ENCODE data around the gene ACVR2B. TPM values are rescaled to one million over a fixed set of nuclear protein-coding genes. Genes with fewer than 3 reads are reported as not detected.
"Not testable (repeated sequence)": the region's sequence is repeated elsewhere in the genome, so short reads cannot be mapped to it uniquely, and the experiment has no call there.

The ACVR2B gene
- 10 to 100 TPM; 11.1 to 16.4 (median 12.6) TPM for polyA plus RNA-seq (ENCODE audit: insufficient read length in 10 of 10)
- long read RNA-seq, donor 1, full-length matches to known transcripts, result 3 of 3 reads
- long read RNA-seq, donor 1, partial matches to known transcripts, result 0 of 3 reads
- long read RNA-seq, donor 1, other reads (novel, unspliced or antisense), result 0 of 3 reads
- long read RNA-seq, donor 2, result 0 reads
- long read RNA-seq, donor 3, result 0 reads
- long read RNA-seq, donor 4, result 0 reads
- long read RNA-seq, donor 5, full-length matches to known transcripts, result 3 of 3 reads
- long read RNA-seq, donor 5, partial matches to known transcripts, result 0 of 3 reads
- long read RNA-seq, donor 5, other reads (novel, unspliced or antisense), result 0 of 3 reads
- long read RNA-seq, donor 6, full-length matches to known transcripts, result 1 of 1 reads
- long read RNA-seq, donor 6, partial matches to known transcripts, result 0 of 1 reads
- long read RNA-seq, donor 6, other reads (novel, unspliced or antisense), result 0 of 1 reads
- long read RNA-seq, donor 7, full-length matches to known transcripts, result 1 of 1 reads
- long read RNA-seq, donor 7, partial matches to known transcripts, result 0 of 1 reads
- long read RNA-seq, donor 7, other reads (novel, unspliced or antisense), result 0 of 1 reads
- long read RNA-seq, donor 8, result 0 reads
- long read RNA-seq, donor 9, result 0 reads

DNA sequence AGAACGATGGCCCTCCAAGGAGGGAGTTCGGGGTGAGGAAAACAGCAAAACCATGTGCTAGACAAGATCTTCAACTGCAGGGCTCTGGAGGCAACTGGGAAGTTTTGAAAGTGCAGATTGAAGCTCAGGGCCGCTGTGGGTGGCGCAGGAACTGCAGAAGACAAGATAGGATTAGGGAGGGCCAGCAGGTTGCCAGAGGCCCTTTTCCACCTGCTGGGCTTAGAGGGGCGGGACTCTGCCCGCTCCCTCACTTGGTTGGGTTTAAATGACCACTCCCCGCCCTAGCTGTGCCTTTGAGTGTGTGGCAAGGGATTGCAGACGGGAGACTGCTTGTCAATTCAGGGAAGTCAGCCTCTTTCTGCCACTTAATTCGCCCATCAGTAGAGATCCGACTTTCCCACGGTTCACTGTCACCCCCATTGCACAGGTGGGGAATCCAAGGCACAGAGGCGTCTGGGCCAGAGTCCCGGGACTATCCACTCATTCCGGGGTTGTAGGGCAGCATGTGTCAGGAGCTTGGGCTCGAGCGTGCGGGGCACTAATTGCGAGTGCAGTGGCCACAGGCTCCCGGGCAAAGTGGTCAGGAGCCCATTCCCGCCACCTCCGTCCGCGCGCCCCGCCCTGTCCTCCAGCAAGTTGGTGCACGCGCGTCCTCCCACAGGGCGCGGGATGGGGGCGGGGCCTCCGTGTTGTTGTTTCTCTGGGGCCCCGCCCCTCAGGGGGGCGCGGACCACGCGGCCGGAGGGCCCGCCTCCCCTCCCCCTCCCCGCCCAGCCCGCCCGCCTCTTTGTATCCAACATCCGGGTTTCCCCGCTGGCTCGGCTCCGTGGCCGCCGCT is at the start of gene ACVR2B:
Gene ACVR2B (plus strand): TSS at position 816 of the 838 bp plus-strand sequence. CDS start 433 bp downstream, outside the sequence.
- DNase-seq, result peak; percentile 81 to 91 (median 90)

DNA sequence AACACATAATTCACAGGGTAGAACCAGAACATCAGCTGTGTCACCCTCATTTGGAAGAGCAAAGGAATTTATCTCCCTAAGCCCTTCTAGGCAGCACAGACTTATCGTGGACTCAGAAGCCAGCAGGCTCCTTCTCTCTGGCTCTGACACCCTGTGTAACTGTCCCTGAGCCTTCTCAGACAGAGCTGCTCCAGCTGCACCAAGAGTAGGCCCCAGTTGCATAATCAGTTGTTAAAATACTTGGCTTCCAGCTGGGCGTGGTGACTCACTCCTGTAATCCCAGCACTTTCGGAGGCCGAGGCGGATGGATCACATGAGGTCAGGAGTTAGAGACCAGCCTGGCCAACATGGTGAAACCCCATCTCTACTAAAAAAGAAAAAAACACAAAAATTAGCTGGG is 49.4 kb upstream of the ACVR2B start:
- DNase-seq, result no peak

DNA sequence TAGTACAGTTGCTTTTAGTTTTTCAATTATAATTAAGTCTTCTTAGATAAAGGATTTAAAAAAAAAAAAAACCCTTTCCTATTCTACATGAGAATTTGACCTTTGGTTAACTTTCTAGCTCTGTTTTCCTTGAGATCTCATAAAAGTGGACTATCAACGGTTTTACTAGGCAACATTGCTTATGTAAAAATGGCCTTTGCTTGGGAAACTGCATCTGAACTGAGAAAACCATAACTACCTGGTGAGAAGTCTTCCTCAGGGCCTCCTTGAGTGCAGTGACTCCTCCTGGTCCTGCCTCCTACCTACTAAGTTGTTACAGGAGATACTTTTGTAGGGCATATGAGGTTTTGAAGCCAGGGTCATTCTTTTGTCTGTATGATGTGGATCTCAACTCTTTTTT is 42.1 kb upstream of the ACVR2B start:
- DNase-seq, result no peak

DNA sequence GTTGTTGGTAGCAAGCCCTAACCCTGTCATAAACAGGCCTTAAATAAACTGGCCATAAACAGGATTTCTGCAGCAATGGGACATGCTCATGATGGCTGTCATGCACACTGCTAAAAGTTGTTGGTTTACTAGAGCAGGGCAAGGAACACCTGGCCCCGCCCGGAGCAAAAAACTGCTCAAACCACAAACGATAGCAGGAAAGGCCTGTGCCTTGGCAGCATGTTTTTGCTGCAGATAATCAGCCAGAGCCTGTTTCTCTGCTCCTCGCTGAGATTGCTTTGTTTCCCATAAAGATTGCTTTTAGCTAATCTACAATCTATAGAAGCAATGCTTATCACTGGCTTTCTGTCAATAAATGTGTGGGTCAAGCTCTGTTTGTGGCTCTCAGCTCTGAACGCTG is 32.9 kb upstream of the ACVR2B start:
- not testable (repeated sequence) for DNase-seq

DNA sequence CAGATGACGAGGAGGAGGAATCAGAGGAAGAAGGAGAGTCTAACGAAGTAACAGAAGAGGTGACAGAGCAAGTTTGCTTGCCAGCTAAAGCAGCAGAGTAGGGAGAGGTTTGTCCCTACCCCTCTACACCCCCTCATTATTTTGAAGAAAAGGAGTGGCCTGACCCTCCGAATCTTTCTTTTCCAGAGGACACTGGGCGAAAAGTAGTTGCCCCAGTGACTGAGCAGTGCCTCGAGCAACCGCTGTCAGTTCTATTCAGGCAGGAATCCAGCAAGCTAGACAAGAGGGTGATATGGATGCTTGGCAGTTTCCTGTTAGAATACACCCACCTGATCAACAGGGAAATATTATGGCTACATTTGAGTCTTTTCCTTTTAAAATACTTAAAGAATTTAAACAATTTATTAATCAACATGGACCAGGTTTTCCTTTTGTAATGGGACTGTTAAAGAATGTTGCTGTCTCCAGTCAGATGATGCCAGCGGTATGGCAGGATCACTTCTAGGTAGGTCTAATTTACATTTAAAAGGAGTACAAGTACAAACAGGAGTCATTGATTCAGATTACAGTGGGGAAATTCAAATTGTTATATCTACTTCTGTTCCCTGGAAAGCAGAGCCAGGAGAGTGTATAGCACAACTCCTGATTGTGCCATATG is 31.9 kb upstream of the ACVR2B start:
- no peak for DNase-seq

DNA sequence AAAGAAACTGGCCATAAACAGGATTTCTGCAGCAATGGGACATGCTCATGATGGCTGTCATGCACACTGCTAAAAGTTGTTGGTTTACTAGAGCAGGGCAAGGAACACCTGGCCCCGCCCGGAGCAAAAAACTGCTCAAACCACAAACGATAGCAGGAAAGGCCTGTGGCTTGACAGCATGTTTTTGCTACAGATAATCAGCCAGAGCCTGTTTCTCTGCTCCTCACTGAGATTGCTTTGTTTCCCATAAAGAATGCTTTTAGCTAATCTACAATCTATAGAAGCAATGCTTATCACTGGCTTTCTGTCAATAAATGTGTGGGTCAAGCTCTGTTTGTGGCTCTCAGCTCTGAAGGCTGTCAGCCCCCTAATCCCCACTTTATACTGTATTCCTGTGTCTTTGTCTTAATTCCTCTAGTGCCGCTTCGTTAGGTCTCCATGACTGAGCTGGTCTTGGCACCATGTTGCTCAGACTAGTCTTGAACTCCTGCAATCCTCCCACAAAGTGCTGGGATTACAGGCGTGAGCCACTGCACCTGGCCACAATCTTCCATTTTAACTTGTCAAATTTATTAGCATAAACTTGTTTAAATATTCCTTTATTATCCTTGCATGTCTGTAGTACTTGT is 26.8 kb upstream of the ACVR2B start:
- not testable (repeated sequence) for DNase-seq

DNA sequence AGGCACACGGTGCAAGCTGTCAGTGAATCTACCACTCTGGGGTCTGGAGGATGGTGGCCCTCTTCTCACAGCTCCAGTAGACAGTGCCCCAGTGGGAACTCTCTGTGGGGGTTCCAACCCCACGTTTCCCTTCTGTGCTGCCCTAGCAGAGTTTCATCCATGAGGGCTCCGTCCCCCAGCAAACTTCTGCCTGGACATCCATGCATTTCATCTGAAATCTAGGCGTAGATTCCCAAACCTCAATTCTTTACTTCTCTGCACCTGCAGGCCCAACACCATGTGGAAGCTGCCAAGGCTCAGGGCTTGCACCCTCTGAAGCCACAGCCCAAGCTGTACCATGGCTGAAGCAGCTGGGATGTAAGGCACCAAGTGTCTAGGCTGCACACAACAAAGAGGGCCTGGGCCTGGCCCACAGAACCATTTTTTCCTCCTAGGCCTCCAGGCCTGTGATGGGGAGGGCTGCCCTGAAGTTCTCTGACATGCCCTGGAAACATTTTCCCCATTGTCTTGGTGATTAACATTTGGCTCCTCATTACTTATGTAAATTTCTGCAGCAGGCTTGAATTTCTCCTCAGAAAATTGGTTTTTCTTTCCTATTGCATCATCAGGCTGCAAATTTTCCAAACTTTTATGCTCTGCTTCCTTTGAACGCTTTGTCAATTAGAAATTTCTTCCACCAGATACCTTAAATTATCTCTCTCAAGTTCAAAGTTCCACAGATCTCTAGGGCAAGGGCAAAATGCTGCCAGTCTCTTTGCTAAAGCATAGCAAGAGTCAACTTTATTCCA is 20.6 kb upstream of the ACVR2B start:
- peak in 1 of 3 donors; percentile 4 for DNase-seq

DNA sequence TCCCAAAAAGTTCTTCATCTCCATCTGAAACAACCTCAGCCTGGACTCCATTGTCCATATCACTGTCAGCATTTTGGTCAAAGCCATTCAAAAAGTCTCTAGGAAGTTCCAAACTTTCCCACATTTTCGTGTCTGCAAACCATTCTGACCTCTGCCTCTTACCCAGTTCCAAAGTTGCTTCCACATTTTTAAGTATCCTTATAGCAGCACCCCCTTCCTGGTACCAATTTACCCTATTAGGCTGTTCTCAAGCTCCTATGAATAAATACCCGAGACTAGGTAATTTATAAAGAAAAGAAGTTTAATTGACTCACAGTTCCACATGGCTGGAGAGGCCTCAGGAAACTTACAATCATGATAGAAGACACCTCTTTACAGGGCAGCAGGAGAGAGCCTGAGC is 20.0 kb upstream of the ACVR2B start:
- DNase-seq, result not testable (repeated sequence)

DNA sequence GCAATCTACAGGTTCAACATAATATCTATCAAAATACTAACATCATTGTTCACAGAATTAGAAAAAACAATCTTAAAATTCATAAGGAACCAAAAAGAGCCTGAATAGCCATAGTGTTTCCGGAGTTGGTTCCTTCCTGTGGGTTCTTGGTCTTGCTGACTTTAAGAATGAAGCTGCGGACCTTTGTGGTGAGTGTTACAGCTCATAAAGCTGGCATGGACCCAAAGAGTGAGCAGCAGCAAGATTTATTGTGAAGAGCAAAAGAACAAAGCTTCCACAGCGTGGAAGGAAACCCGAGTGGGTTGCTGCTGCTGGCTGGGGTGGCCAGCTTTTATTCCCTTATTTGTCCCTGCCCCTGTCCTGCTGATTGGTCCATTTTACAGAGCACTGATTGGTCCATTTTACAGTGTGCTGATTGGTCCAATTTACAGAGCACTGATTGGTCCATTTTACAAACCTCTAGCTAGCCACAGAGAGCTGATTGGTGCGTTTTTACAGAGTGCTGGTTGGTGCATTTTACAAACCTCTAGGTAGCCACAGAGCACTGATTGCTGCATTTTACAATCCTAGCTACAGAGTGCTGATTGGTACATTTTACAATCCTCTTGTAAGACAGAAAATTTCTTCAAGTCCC is 15.1 kb upstream of the ACVR2B start:
- DNase-seq, result peak in 1 of 3 donors; percentile 5

DNA sequence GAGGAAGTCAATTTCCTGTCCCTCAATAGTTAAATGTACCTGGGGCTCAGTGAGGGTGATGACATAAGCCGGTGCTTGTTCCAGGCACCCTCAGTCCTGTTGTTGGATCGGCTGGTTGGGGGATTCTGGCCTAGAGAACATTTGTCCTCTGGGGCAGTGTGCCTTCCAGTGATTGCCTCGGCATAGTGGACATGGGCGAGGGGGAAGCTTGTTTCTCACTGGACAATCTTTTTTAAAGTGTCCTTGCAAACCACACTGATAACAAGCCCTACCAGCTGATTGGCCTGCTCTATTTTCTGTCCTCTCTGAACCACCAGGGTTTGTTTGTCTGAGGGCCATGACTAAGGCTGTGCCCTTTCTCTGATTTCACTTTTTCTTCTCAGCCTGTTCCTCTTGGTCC is 10.5 kb upstream of the ACVR2B start:
- not testable (repeated sequence) for DNase-seq

DNA sequence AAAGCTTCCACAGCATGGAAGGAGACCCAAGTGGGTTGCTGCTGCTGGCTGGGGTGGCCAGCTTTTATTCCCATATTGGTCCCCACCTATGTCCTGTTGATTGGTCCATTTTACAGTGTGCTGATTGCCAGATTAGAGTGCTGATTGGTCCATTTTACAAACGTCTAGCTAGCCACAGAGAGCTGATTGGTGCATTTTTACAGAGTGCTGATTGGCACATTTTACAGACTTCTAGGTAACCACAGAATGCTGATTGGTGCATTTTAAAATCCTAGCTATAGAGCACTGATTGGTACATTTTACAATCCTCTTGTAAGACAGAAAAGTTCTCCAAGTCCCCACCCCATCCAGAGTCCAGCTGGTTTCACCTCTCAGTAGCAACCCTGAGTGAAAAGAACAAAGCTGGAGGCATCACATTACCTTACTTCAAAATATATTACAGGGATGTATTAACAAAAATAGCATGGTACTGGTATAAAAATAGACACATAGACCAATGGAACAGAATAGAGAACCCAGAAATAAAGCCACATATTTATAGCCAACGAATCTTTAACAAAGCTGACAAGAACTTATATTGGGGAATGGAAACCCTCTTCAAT is 7.5 kb upstream of the ACVR2B start:
- DNase-seq, result no peak

DNA sequence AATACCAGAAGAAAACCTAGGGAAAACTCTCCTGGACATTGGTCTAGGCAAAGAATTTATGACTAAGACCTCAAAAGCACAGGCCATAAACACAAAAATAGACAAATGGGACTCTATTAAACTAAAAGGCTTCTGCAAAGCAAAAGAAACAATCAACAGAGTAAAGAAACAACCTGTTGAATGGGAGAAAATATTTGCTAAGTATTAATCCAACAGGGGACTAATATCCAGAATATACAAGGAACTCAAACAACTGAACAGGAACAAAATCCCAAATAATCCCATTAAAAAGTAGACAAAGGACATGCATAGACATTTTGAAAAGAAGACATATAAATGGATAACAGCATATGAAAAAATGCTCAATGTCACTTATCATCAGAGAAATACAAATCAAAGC is 6.9 kb upstream of the ACVR2B start:
- DNase-seq, result no peak

DNA sequence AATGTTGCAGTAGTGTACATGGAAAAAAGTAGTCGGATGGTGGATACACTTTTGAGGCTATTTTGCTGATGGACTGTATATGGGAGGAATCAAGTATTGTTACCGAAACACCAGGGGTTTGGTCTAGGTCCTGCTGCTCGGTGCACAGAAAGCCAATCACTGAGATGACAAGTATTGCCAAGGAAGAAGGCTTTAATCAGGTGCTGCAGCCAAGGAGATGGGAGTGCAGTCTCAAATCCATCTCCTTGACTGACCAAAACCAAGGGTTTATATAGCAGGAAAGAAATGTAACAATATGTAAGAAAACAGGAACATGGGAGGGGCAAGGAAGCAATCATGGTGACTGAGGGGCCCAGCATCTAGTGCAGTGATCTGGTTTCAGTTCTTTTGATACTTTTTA is 2.8 kb upstream of the ACVR2B start:
- no peak for DNase-seq

DNA sequence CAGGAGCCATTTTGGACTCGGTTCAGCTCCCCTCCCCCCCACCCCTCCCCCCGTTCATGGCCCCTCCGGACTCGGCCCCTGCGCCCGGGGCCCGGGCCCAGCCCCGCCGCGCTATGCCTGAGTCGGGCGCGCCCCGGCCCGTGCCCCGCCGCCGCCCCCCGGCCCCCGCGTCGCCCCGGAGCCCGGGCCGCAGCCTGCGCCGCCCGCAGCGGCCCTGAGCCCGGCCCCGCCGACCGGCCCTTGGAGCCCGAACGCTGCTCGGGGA is 155 bp downstream of the ACVR2B start:
- peak in 1 of 3 donors; percentile 67 for DNase-seq

DNA sequence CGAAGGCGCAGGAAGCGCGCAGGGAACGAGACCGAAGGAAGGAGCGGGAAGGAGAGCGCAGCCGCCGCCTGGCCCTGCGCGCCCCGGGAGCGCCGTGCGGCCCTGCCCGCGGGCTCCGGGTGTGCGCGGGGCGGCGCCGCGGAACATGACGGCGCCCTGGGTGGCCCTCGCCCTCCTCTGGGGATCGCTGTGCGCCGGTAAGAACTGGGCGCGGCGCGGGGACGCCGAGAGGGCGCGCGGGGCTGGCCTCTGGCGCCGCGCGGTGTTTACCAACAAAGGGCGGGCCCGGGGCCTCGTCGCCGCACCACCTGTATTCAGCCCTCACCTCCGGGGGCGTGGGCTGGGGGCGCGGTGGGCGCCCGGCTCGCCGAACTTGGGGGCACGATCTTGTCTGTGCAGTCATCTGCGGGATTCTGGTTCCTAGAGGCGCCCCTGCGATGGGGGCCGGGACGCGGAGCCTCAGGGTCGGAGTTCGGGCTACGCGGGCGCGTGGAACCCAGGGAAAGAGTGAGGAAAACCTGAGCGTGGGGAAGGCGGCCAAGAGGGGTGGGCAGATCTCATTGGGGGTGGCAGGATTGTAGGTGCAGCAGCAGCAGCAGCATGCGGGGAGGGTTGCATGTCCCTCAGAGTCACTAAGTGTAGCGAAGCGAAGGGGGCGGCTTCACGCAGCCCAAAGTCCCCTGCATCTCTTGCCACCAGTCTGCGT is 641 bp downstream of the ACVR2B start:
- DNase-seq, result peak in 1 of 3 donors; percentile 27

DNA sequence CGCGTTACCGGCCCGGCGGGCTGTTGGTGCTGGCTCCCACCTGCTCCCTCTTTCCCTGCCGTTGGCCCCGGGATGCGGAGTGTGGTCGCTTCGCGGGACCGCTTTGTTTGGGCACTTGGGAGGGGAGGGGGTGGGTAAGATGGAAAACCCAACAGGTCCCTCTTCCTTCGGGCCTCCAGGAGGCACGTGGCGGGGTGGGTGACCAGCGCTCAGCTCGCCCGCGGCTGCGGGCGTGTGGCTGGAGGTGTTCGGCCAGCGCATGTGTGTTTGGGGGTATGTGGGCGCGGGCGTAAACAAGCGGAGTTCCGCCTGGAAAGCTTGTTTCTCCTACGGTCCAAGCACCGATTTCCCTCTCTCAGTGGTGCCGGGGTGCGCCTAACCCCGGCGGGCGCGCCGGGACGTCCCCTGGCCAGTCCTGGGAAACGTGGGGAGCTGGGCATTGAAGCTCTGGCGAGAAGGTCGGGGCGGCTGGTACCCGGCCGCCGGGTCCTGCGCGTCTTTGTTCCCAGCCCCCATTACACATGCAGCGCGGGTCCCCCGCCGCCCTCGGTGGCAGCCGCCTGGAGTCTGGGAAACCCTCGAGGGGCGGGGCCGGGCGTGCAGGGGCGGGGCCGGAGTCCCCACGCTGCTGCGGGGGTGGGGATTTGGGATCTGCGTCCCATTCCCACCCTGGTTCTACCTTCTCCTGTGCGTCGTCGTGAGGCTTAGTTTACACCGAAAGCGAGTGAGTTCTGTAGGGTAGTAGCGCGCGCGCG is 1.4 kb downstream of the ACVR2B start:
- DNase-seq, result peak; percentile 49 to 78 (median 51)

DNA sequence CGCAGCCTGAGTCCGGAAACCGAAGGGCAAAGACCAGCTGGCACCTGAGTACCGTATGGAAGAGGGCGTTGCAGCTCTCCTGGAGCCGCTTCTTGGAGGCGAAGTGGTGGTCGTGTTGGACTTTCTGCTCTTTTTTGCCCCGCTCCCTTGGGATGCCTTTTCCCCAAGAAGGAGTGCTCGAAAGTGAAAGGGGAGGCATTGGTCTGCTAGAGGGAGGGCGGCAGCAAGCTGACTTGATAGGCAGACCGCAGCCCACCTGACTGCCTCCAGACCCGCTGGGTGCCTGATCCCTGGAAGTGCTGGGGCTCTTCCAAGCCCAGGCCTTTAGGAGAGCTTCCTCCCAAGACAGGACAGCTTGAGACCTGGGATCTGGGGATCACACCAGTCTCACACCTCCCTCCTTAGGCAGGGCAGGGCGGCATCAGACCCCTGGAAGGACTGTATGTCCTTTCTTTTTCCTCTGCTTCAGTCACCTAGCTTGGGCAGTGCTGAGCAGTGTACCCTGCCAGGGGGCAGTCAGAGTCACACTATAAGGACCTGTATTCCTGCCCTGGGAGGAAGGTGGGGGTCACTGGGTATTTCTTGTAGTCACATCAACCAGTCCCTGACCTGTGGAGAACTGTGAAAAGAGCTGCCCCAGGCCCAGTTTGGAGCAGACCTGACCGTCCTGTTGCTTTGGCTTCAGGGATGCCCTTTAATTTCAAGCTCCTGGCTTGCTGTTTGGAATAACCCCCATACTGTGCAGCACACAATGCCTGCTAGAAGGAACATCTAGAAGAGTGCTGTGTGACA is 2.1 kb downstream of the ACVR2B start:
- no peak for DNase-seq
